ENCODE results near the gene NR4A1. TPM values are rescaled to one million over a fixed set of nuclear protein-coding genes. Genes with fewer than 3 reads are reported as not detected.

The NR4A1 gene
- total and polyA plus RNA-seq, 2 of the 13 experiments (the other 11 are each of a cell fraction or from before 2014, with no cell fraction given), result 5.7 to 15.2 TPM

GRCh38 chr12:52062167-52063081 is 11.2 kb downstream of the NR4A1 start:
- no peak for FAIRE-seq
- H3K4me3 ChIP-seq (replicated peaks in 1 of 3; ENCODE audit: insufficient read depth in 1 of 3, low read depth in 2 of 3, low read length in 3 of 3), result peak overlapping the region in 1 of 3 experiments; percentile 38; a peak in 1 of 6 replicates
- H3K4me2 ChIP-seq (ENCODE audit: low read depth, low read length), result peak overlapping the region; percentile 42
- in situ Hi-C loops (cut with HindIII; ENCODE audit: extremely low pct_ligation_motif_present, low pct_unique_long_range_greater_than_20kb), result no loop called here
- BruUV-seq (replicated peaks), result TSS peak; percentile 60
- peaks cover 0 to 17% of the 10 kb centered on the region in 2 experiments; a peak in 4 of 5 replicates for H3K36me3 ChIP-seq (replicated peaks in 1 of 2; ENCODE audit: control insufficient read depth in 1 of 2, insufficient read depth in 2 of 2, low read length in 2 of 2)
- peak; percentile 58 for ATAC-seq
- H3K9me3 ChIP-seq (ENCODE audit: low read length), result no peaks in the 10 kb centered on the region
- WGBS (ENCODE audit: low lambda C conversion rate), result 59% methylated on average over 2 of the region's 6 CpGs
- no peak for DNase-seq (ENCODE audit: low spot score)
- ChIA-PET POLR2A (interaction anchor here (0.8 to 5.3 kb wide), 5 partner anchors 8 to 37 kb away, joined by 3 to 58 read pairs (median 4); partner anchors contain the start of genes ATG101 and NR4A1), CTCF (ENCODE audit: low intra/inter-chr PET ratio, low total read pairs) (no interaction called here)
- no peak overlapping the region for H2AFZ ChIP-seq (ENCODE audit: low read length)
- no peaks in the 10 kb centered on the region for H3K27me3 ChIP-seq (ENCODE audit: control insufficient read depth in 1 of 2, insufficient read depth in 2 of 2, low read length in 2 of 2)
- H4K20me1 ChIP-seq (ENCODE audit: insufficient read depth, low read length), result no peaks in the 10 kb centered on the region
- intact Hi-C loops (cut with micrococcal nuclease; ENCODE audit: unreplicated experiment), result no loop called here
- peak overlapping the region; percentile 81 for H3K27ac ChIP-seq (ENCODE audit: extremely low read length, insufficient read depth, low read length)
- H3K4me1 ChIP-seq (ENCODE audit: insufficient read depth, low read length), result peaks cover 61% of the 10 kb centered on the region
- no peaks in the 10 kb centered on the region for H3K79me2 ChIP-seq (ENCODE audit: insufficient read depth, low read length)
- peak overlapping the region; percentile 67 for H3K9ac ChIP-seq (ENCODE audit: insufficient read depth, low read depth, low read length)
- TF ChIP-seq ZNF543 (CRISPR knock-in tag; IDR thresholded peaks at IDR 0.05) (peak; percentile 73; the same call in 1 of the 2 replicates), REXO4 (CRISPR knock-in tag; IDR thresholded peaks at IDR 0.05; ENCODE audit: borderline replicate concordance) (no peak), ZNF556 (CRISPR knock-in tag; IDR thresholded peaks at IDR 0.05; ENCODE audit: borderline replicate concordance) (0 out of 2 replicates have a peak, but pooled peaks have one; percentile 64), ELF1 (CRISPR knock-in tag; IDR thresholded peaks at IDR 0.05) (no peak), GFI1 (CRISPR knock-in tag; IDR thresholded peaks at IDR 0.05; ENCODE audit: borderline replicate concordance) (0 out of 2 replicates have a peak, but pooled peaks have one; percentile 10), ZBED4 (CRISPR knock-in tag; IDR thresholded peaks at IDR 0.05; ENCODE audit: borderline replicate concordance) (no peak), CENPX (CRISPR knock-in tag; IDR thresholded peaks at IDR 0.05) (no peak), GABPB1 (CRISPR knock-in tag; IDR thresholded peaks at IDR 0.05) (0 out of 2 replicates have a peak, but pooled peaks have one; percentile 6), ZFP91 (CRISPR knock-in tag; IDR thresholded peaks at IDR 0.05; ENCODE audit: borderline replicate concordance) (peak; percentile 64), ZNF687 (CRISPR knock-in tag; IDR thresholded peaks at IDR 0.05) (peak; percentile 78), ZNF891 (CRISPR knock-in tag; IDR thresholded peaks at IDR 0.05) (0 out of 2 replicates have a peak, but pooled peaks have one; percentile 28), HOXA3 (CRISPR knock-in tag; IDR thresholded peaks at IDR 0.05) (0 out of 2 replicates have a peak, but pooled peaks have one; percentile 5)

Data from HepG2 (cell line).